ENCODE data around the gene HCN1.

- TF ChIP-seq EP300 (IDR thresholded peaks at IDR 0.05; ENCODE audit: low read depth) (no peak), CTCF (IDR thresholded peaks at IDR 0.05) (no peak), POLR2A (IDR thresholded peaks at IDR 0.05) (no peak)
These were observed 29.4 kb upstream of the HCN1 start for GRCh38 chr5:45725537-45725936.

Data from transverse colon (tissue), 3 donors.